GM12878 (cell line): ENCODE data around the gene TEKT5. TPM values are rescaled to one million over a fixed set of nuclear protein-coding genes. Genes with fewer than 3 reads are reported as not detected.
A peak's percentile ranks its signal among the peaks of the same experiment; 100 is the strongest.

Source experiments
- ATAC-seq: fragments of 200-7000 bp; cut with Tn5 transposase; 3 replicates; pipeline ENCODE4 v1.9.1; 2020; ENCODE audit warnings: mild to moderate bottlenecking, moderate library complexity
- BruUV-seq: library from RNA; stranded (reverse); fragments of 400-500 nt; replicated peaks from 2 replicates; lab custom pipeline; 2021; lab: Mats Ljungman, UMichigan
- CTCF ChIA-PET: fragments of 300-600 bp; sonication (Branson Sonifier 250); formaldehyde crosslinking; extraction: SDS; loops from one replicate; lab custom pipeline; 2021; ENCODE audit warnings: inconsistent platforms; lab: Yijun Ruan, JAX
- POLR2A ChIA-PET: fragments of 350-600 bp; formaldehyde crosslinking; extraction: SDS; loops from one replicate; lab custom pipeline; 2021; ENCODE audit warnings: inconsistent platforms; lab: Charles Lee
- RAD21 ChIA-PET: fragments of 300-600 bp; sonication (Branson Sonifier 250); formaldehyde crosslinking; loops from one replicate; lab custom pipeline; 2023; ENCODE audit warnings: antibody characterized with exemption; ENCODE audit not compliant: unreplicated experiment; lab: Charles Lee
- SMC1A ChIA-PET: fragments of 300-600 bp; sonication (Branson Sonifier 250); formaldehyde crosslinking; loops from one replicate; lab custom pipeline; 2023; ENCODE audit not compliant: unreplicated experiment, uncharacterized antibody; lab: Charles Lee
- DNase-seq: peaks from one replicate; pipeline ENCODE4 v3.0.0-alpha.2; 2011; ENCODE audit warnings: low read depth, low spot score
- FAIRE-seq: peaks from 3 replicates; lab custom pipeline; 2011; peaks lifted over from hg19 to GRCh38; lab: Jason Lieb, UNC
- H2AFZ ChIP-seq: 2 replicates; pipeline ENCODE4 v1.6.0; 2011; ENCODE audit warnings: low read depth, low read length, control low read depth; ENCODE audit not compliant: control insufficient read depth
- H3K27ac ChIP-seq: 2 replicates; pipeline ENCODE4 v1.5.1; 2011; ENCODE audit warnings: control low read depth; ENCODE audit not compliant: control insufficient read depth, insufficient read depth
- H3K27me3 ChIP-seq, 2 experiments: replicated peaks in 1 of 2; 2 replicates each; pipeline versions ENCODE4 v1.6.0 to v1.6.1; 2011; ENCODE audit warnings: low read length in 1 of 2; ENCODE audit not compliant: control insufficient read depth in 2 of 2, insufficient read depth in 2 of 2
- H3K36me3 ChIP-seq, 2 experiments: 2 replicates each; pipeline ENCODE4 v1.5.1; 2011; ENCODE audit warnings: low read length in 1 of 2; ENCODE audit not compliant: control insufficient read depth in 2 of 2, insufficient read depth in 2 of 2
- H3K4me1 ChIP-seq: 2 replicates; pipeline ENCODE4 v1.6.1; 2011; ENCODE audit warnings: mild to moderate bottlenecking, low read length, moderate library complexity, mixed read lengths; ENCODE audit not compliant: control insufficient read depth, insufficient read depth
- H3K4me2 ChIP-seq: 2 replicates; pipeline ENCODE4 v1.6.0; 2011; ENCODE audit warnings: control low read depth; ENCODE audit not compliant: control insufficient read depth, insufficient read depth
- H3K4me3 ChIP-seq: fragments of 200-600 bp; sonication (generic); 2 replicates; pipeline ENCODE4 v1.5.1; 2016
- H3K79me2 ChIP-seq: 2 replicates; pipeline ENCODE4 v1.6.0; 2011; ENCODE audit warnings: low read length; ENCODE audit not compliant: control insufficient read depth, insufficient read depth
- H3K9ac ChIP-seq: 2 replicates; pipeline ENCODE4 v1.8.0; 2011; ENCODE audit warnings: low read length, control low read depth, mixed read lengths; ENCODE audit not compliant: control insufficient read depth, insufficient read depth
- H3K9me3 ChIP-seq: replicated peaks from 3 replicates; pipeline ENCODE4 v1.5.1; 2011; ENCODE audit warnings: mild to moderate bottlenecking, low read length; ENCODE audit not compliant: control insufficient read depth, insufficient read depth
- H4K20me1 ChIP-seq: 2 replicates; pipeline ENCODE4 v1.6.0; 2011; ENCODE audit not compliant: control insufficient read depth, insufficient read depth
- DPF2 ChIP-seq: fragments of 450-650 bp; IDR thresholded peaks from 2 replicates; pipeline ENCODE4 v1.6.1; 2017; ENCODE audit warnings: mild to moderate bottlenecking
- EED ChIP-seq: sonication (generic); IDR thresholded peaks from 2 replicates; pipeline ENCODE4 v1.6.1; 2016; ENCODE audit warnings: antibody characterized with exemption, low read depth
- IKZF1 ChIP-seq: fragments of 450-650 bp; conservative IDR thresholded peaks from 2 replicates; pipeline ENCODE4 v1.6.1; 2017; ENCODE audit warnings: antibody characterized with exemption, mild to moderate bottlenecking
- JUND ChIP-seq: IDR thresholded peaks from 2 replicates; pipeline ENCODE4 v1.6.1; 2012; ENCODE audit warnings: low read depth, mild to moderate bottlenecking, low read length, improper control_type of control experiment, moderate library complexity
- MTA3 ChIP-seq: IDR thresholded peaks from 2 replicates; pipeline ENCODE4 v1.6.1; 2012; ENCODE audit warnings: low read length, inconsistent platforms, borderline replicate concordance
- RAD21 ChIP-seq: IDR thresholded peaks from 2 replicates; pipeline ENCODE4 v1.6.1; 2011; ENCODE audit warnings: mild to moderate bottlenecking, low read depth, low read length, moderate library complexity; ENCODE audit not compliant: insufficient read depth
- SPI1 ChIP-seq: IDR thresholded peaks from 2 replicates; pipeline ENCODE4 v1.6.1; 2011; ENCODE audit warnings: low read depth, mild to moderate bottlenecking, low read length, moderate library complexity, borderline replicate concordance; ENCODE audit not compliant: insufficient read depth
- TCF12 ChIP-seq: IDR thresholded peaks from 2 replicates; pipeline ENCODE4 v1.6.1; 2011; ENCODE audit warnings: low read depth, mild to moderate bottlenecking, low read length
- WGBS: methylation state at CpG from one replicate; pipeline ENCODE4 v1.1.6; 2016; ENCODE audit warnings: low lambda C conversion rate; ENCODE audit not compliant: insufficient replicate concordance, insufficient coverage; ENCODE audit errors: missing lambda C conversion rate; 5-methylcytosine and 5-hydroxymethylcytosine counted together
- in situ Hi-C: fragments of 300-500 bp; cut with MboI; formaldehyde crosslinking; loops from 9 replicates; pipeline ENCODE4 v1.14.3; 2018; ENCODE audit warnings: mixed read lengths
- intact Hi-C: fragments of 100-400 bp; cut with micrococcal nuclease; formaldehyde crosslinking; loops from one replicate; pipeline ENCODE4 v1.14.2; 2022; ENCODE audit not compliant: unreplicated experiment
- polyA plus RNA-seq, 11 experiments: library from polyadenylated mRNA; depleted of rRNA in 4 of 11; unstranded in 6 of 11; stranded (reverse) in 5 of 11; fragments of >200 nt; fragmentation: Nextera tagmentation in 4 of 11; fragmentation: Illumina TruSeq in 1 of 11; extraction: Ambion mirVana in 4 of 11; extraction: Trizol in 1 of 11; gene quantifications; 1 replicate in 1 of 11; 2 replicates in 10 of 11; pipeline versions ENCODE4 v1.2.1 to v1.2.3, GENCODE V29; 2011 to 2016; ENCODE audit warnings: inconsistent platforms in 2 of 11, missing spikeins in 2 of 11, low read depth in 1 of 11
- total RNA-seq, 4 experiments: library from RNA; depleted of rRNA in 3 of 4; stranded (reverse); fragments of >200 nt in 3 of 4; fragmentation: Illumina TruSeq in 1 of 4; extraction: Trizol in 1 of 4; gene quantifications; 2 replicates each; pipeline versions ENCODE4 v1.2.1 to v1.2.3, GENCODE V29; 2013 to 2021
- TF ChIP-seq, protein P1 (sequence below): IDR thresholded peaks from 2 replicates; pipeline ENCODE4 v1.6.1; 2012; ENCODE audit warnings: low read depth, low read length, improper control_type of control experiment

Gene TEKT5
- total and polyA plus RNA-seq, 10 of the 15 experiments (the other 5 are each of a cell fraction or from before 2014, with no cell fraction given), result 0.19 to 2.2 (median 0.68) TPM; not detected in 1

DNA sequence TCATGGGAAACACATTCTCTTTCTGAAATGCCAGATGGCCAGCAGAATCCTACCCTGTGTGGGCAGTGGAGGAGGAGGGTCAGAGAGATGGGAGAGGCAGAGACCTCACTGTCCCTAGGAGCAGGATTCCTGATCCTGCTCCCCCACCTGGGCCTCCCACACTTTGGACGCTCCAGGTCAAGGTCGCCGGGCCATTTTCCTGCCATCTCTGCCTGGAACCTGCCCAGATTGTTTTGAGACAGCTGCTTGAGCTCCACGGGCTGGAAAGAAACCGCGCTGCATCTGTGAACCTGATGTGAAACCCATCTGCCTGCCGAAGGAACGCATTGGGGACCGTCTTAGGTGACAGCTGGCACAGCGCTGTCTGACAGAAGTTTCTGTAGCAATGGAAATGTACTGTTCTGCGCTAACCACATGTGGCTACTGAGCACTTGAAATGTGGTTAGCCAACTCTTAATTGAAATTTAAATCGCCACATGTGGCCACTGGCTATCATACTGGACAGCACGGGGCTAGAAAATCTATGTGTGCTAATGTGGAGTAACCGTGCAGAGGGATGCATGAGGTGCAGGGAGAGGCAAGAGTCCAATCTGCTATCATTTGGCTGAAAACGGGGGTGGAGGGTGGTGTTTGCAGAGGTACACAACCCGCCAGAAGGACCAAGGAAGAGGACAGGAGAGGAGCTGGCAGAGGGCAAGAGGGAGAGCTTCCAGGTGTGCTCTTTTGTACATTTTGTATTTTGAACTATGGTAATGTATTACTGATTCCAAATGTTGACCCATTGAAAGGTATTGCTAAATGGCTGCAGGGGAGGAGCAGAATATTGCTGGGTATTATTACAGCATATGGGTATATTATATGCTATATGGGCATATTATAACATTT, 33.5 kb upstream of the TEKT5 start:
- FAIRE-seq (no peak), DNase-seq (no peak), ATAC-seq (peak; percentile 92)
- Histone ChIP-seq H2AFZ (no peak overlapping the region), H3K79me2 (no peaks in the 10 kb centered on the region), H3K27ac (no peak overlapping the region), H3K4me3 (no peak overlapping the region), H3K9ac (no peak overlapping the region), H3K4me1 (no peaks in the 10 kb centered on the region), H3K9me3 (no peaks in the 10 kb centered on the region), H3K4me2 (no peak overlapping the region), H3K36me3 (no peaks in the 10 kb centered on the region), H4K20me1 (no peaks in the 10 kb centered on the region), H3K27me3 (no peaks in the 10 kb centered on the region)
- no TSS peak for BruUV-seq
- WGBS, result 32% methylated on average over 16 of the region's 16 CpGs
- ChIA-PET CTCF (interaction anchor here (0.6 to 1.1 kb wide), 2 partner anchors 32 to 213 kb away, joined by 4 to 7 read pairs; no protein-coding TSS in a partner anchor), RAD21 (interaction anchor here (0.7 kb wide), 1 partner anchor 207 kb away, joined by 3 read pairs; no protein-coding TSS in a partner anchor), SMC1A (interaction anchor here (1.2 kb wide), 1 partner anchor 213 kb away, joined by 4 read pairs; no protein-coding TSS in a partner anchor), POLR2A (interaction anchor here (0.7 kb wide), 1 partner anchor 494 kb away, joined by 4 read pairs; no protein-coding TSS in a partner anchor)
- intact Hi-C loops, result no loop called here
- in situ Hi-C loops, result no loop called here
- 0 out of 2 replicates have a peak, but pooled peaks have one; percentile 21 for TF ChIP-seq IKZF1
- peak; percentile 76; the same call in 1 of the 2 replicates for TF ChIP-seq TCF12
- no peak for TF ChIP-seq EED
- TF ChIP-seq SPI1, result no peak
- no peak for TF ChIP-seq DPF2
- TF ChIP-seq RAD21, result no peak
- no peak for TF ChIP-seq MTA3
- TF ChIP-seq JUND, result no peak
- TF ChIP-seq, protein P1, sequence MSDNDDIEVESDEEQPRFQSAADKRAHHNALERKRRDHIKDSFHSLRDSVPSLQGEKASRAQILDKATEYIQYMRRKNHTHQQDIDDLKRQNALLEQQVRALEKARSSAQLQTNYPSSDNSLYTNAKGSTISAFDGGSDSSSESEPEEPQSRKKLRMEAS, result no peak
- TF ChIP-seq, all 136 proteins: peak for 2
